Mesendoderm (in vitro differentiated cells): ENCODE results near the gene GTF2I.
A peak's percentile ranks its signal among the peaks of the same experiment; 100 is the strongest.

Experiments used
- DNase-seq: peaks from one replicate; pipeline ENCODE4 v3.0.0; 2013
- H2AK5ac ChIP-seq: 2 replicates; pipeline ENCODE4 v1.6.1; 2013; ENCODE audit warnings: low read length, inconsistent platforms
- H2BK120ac ChIP-seq: 2 replicates; pipeline ENCODE4 v1.6.1; 2013; ENCODE audit warnings: low read depth, mild to moderate bottlenecking, low read length, moderate library complexity, mixed read lengths
- H2BK15ac ChIP-seq: replicated peaks from 2 replicates; pipeline ENCODE4 v1.6.1; 2013; ENCODE audit warnings: low read depth, mild to moderate bottlenecking, moderate library complexity
- H2BK5ac ChIP-seq: 2 replicates; pipeline ENCODE4 v1.6.1; 2013; ENCODE audit warnings: low read length, inconsistent platforms
- H3K18ac ChIP-seq: 2 replicates; pipeline ENCODE4 v1.6.1; 2013; ENCODE audit warnings: mild to moderate bottlenecking, low read length, mixed read lengths
- H3K23ac ChIP-seq: one replicate; pipeline ENCODE4 v1.6.1; 2013; ENCODE audit warnings: low read length
- H3K27ac ChIP-seq: 2 replicates; pipeline ENCODE4 v1.5.1; 2013; ENCODE audit warnings: low read depth, mild to moderate bottlenecking, inconsistent platforms, low read length, moderate library complexity
- H3K27me3 ChIP-seq: 2 replicates; pipeline ENCODE4 v1.6.1; 2013; ENCODE audit warnings: low read length, control low read depth, mild to moderate bottlenecking, inconsistent platforms; ENCODE audit not compliant: insufficient read depth, poor library complexity
- H3K36me3 ChIP-seq: 2 replicates; pipeline ENCODE4 v1.6.1; 2013; ENCODE audit warnings: low read length, inconsistent platforms; ENCODE audit not compliant: control insufficient read depth, insufficient read depth
- H3K4ac ChIP-seq: one replicate; pipeline ENCODE4 v1.6.1; 2013; ENCODE audit warnings: low read depth, mild to moderate bottlenecking, low read length, moderate library complexity
- H3K4me1 ChIP-seq: 2 replicates; pipeline ENCODE4 v1.6.1; 2013; ENCODE audit warnings: low read depth, low read length, inconsistent platforms; ENCODE audit not compliant: control insufficient read depth
- H3K4me2 ChIP-seq: 2 replicates; pipeline ENCODE4 v1.6.1; 2013; ENCODE audit warnings: low read length
- H3K4me3 ChIP-seq: 2 replicates; pipeline ENCODE4 v1.5.1; 2013; ENCODE audit warnings: mild to moderate bottlenecking, low read length
- H3K56ac ChIP-seq: one replicate; pipeline ENCODE4 v1.6.1; 2013; ENCODE audit warnings: low read length
- H3K79me1 ChIP-seq: 2 replicates; pipeline ENCODE4 v1.6.1; 2013; ENCODE audit warnings: low read length, inconsistent platforms
- H3K79me2 ChIP-seq: 2 replicates; pipeline ENCODE4 v1.6.1; 2013; ENCODE audit warnings: mild to moderate bottlenecking, low read length; ENCODE audit not compliant: control insufficient read depth, insufficient read depth
- H3K9ac ChIP-seq: 2 replicates; pipeline ENCODE4 v1.6.1; 2013; ENCODE audit warnings: low read length, inconsistent platforms
- H4K5ac ChIP-seq: one replicate; pipeline ENCODE4 v1.6.1; 2013; ENCODE audit warnings: low read length
- H4K8ac ChIP-seq: one replicate; pipeline ENCODE4 v1.6.1; 2013; ENCODE audit warnings: low read depth, mild to moderate bottlenecking, control low read depth, low read length, moderate library complexity
- WGBS: extraction: QIAGEN DNeasy Blood & Tissue Kit; methylation state at CpG from one replicate; pipeline ENCODE4 v1.1.7; 2013; ENCODE audit warnings: low lambda C conversion rate, missing lambda C conversion rate; ENCODE audit not compliant: insufficient coverage; ENCODE audit errors: extremely low coverage; 5-methylcytosine and 5-hydroxymethylcytosine counted together

The GTF2I gene

GRCh38 chr7:74709880-74710671, 52.6 kb downstream of the GTF2I start:
- Histone ChIP-seq H3K4ac (no peak overlapping the region), H3K79me2 (no peaks in the 10 kb centered on the region), H3K27me3 (no peaks in the 10 kb centered on the region), H3K4me2 (no peak overlapping the region), H3K18ac (no peak overlapping the region), H3K4me1 (no peaks in the 10 kb centered on the region), H3K4me3 (no peak overlapping the region), H2AK5ac (no peak overlapping the region), H4K8ac (no peak overlapping the region), H2BK5ac (no peak overlapping the region), H2BK120ac (no peak overlapping the region), H3K9ac (no peak overlapping the region), H2BK15ac (no peak overlapping the region), H4K5ac (no peak overlapping the region), H3K36me3 (peaks cover 10% of the 10 kb centered on the region), H3K27ac (no peak overlapping the region), H3K23ac (no peak overlapping the region), H3K79me1 (peaks cover 1% of the 10 kb centered on the region), H3K56ac (no peak overlapping the region)
- peak; percentile 22 for DNase-seq
- WGBS = no CpG with 5 or more reads among the region's 10 CpGs

DNA sequence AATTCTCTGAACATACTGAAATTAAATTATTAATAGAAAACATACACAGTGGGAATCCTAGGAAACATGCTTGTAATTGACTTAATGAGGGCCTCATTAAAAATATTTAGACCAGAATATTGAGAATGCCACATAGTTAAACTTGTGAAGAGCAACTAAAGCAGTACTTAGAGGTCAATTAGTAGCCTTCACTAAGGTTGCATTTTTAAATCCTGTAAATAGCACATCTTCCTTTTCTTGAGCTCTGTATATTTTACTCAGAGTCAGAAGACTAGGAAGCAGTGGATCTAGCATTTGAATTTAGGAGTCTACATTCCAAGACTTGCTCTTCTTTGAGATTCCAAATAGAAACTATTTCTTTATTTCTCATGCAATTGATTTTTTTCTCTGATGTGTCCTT, 56.0 kb downstream of the GTF2I start:
- Histone ChIP-seq H3K4me3 (no peak overlapping the region), H2BK5ac (no peak overlapping the region), H4K8ac (no peak overlapping the region), H2BK120ac (no peak overlapping the region), H3K4ac (no peak overlapping the region), H2BK15ac (no peak overlapping the region), H3K79me2 (no peaks in the 10 kb centered on the region), H3K27me3 (no peaks in the 10 kb centered on the region), H3K9ac (no peak overlapping the region), H3K4me2 (no peak overlapping the region), H3K23ac (no peak overlapping the region), H2AK5ac (no peak overlapping the region), H3K56ac (no peak overlapping the region), H3K27ac (no peak overlapping the region), H3K36me3 (peaks cover 8% of the 10 kb centered on the region), H4K5ac (no peak overlapping the region), H3K4me1 (no peaks in the 10 kb centered on the region), H3K79me1 (peaks cover 2% of the 10 kb centered on the region), H3K18ac (no peak overlapping the region)
- no peak for DNase-seq

GRCh38 chr7:74717889-74718288, 60.4 kb downstream of the GTF2I start:
- Histone ChIP-seq H3K18ac (no peak overlapping the region), H3K27ac (no peak overlapping the region), H3K79me2 (no peaks in the 10 kb centered on the region), H3K4me1 (no peaks in the 10 kb centered on the region), H4K5ac (no peak overlapping the region), H3K23ac (no peak overlapping the region), H2AK5ac (no peak overlapping the region), H2BK5ac (no peak overlapping the region), H3K27me3 (no peaks in the 10 kb centered on the region), H3K4me2 (no peak overlapping the region), H3K4me3 (no peak overlapping the region), H2BK120ac (no peak overlapping the region), H3K79me1 (peaks cover 3% of the 10 kb centered on the region), H2BK15ac (no peak overlapping the region), H3K4ac (no peak overlapping the region), H4K8ac (no peak overlapping the region), H3K9ac (no peak overlapping the region), H3K36me3 (peaks cover 7% of the 10 kb centered on the region), H3K56ac (no peak overlapping the region)
- WGBS = no CpG with 5 or more reads among the region's 9 CpGs
- DNase-seq = no peak

GRCh38 chr7:74718336-74718735, 60.8 kb downstream of the GTF2I start:
- no peak overlapping the region for H3K9ac ChIP-seq
- H3K4me2 ChIP-seq = no peak overlapping the region
- no peak overlapping the region for H2BK120ac ChIP-seq
- H3K36me3 ChIP-seq = peaks cover 7% of the 10 kb centered on the region
- no peak overlapping the region for H2BK5ac ChIP-seq
- H3K4me1 ChIP-seq = no peaks in the 10 kb centered on the region
- no peak overlapping the region for H2AK5ac ChIP-seq
- no peak overlapping the region for H4K8ac ChIP-seq
- no peaks in the 10 kb centered on the region for H3K27me3 ChIP-seq
- no peak overlapping the region for H3K56ac ChIP-seq
- no peak for DNase-seq
- H3K79me2 ChIP-seq = no peaks in the 10 kb centered on the region
- H3K79me1 ChIP-seq = peaks cover 3% of the 10 kb centered on the region
- H3K18ac ChIP-seq = no peak overlapping the region
- no peak overlapping the region for H3K4ac ChIP-seq
- H3K27ac ChIP-seq = no peak overlapping the region
- no peak overlapping the region for H3K4me3 ChIP-seq
- H2BK15ac ChIP-seq = no peak overlapping the region
- no CpG with 5 or more reads among the region's 1 CpG for WGBS
- no peak overlapping the region for H4K5ac ChIP-seq
- H3K23ac ChIP-seq = no peak overlapping the region

DNA sequence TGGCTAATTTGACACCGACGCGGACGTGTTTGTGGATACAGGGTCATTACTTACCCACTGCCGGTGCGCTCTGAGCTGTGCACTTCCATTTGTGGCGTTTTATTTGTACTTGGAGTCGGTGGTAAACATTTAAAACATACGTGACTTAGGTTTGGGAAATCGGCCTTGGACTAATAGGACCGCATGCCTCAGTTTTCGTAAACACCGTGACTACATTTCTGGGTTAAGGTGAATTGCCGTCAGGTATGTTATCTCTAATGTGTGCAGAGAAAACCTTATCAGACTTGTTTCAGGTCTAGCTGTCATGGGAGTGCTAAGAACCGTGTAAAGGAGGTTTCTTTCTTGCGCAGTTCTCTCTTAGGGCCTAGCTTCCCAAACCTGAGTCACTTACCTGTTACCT, 64.6 kb downstream of the GTF2I start:
- no peak overlapping the region for H2AK5ac ChIP-seq
- no peak overlapping the region for H3K4me3 ChIP-seq
- no peak overlapping the region for H2BK15ac ChIP-seq
- no peak overlapping the region for H3K4ac ChIP-seq
- no peaks in the 10 kb centered on the region for H3K79me2 ChIP-seq
- H3K79me1 ChIP-seq = peaks cover 5% of the 10 kb centered on the region
- no peak overlapping the region for H3K23ac ChIP-seq
- no peak overlapping the region for H2BK120ac ChIP-seq
- no CpG with 5 or more reads among the region's 16 CpGs for WGBS
- H3K27me3 ChIP-seq = no peaks in the 10 kb centered on the region
- H3K27ac ChIP-seq = no peak overlapping the region
- H3K36me3 ChIP-seq = peaks cover 9% of the 10 kb centered on the region
- H4K5ac ChIP-seq = no peak overlapping the region
- H3K56ac ChIP-seq = no peak overlapping the region
- no peak overlapping the region for H2BK5ac ChIP-seq
- no peaks in the 10 kb centered on the region for H3K4me1 ChIP-seq
- H3K9ac ChIP-seq = no peak overlapping the region
- no peak overlapping the region for H3K4me2 ChIP-seq
- H3K18ac ChIP-seq = no peak overlapping the region
- H4K8ac ChIP-seq = no peak overlapping the region
- no peak for DNase-seq

GRCh38 chr7:74725840-74726239, 68.3 kb downstream of the GTF2I start:
- Histone ChIP-seq H3K9ac (no peak overlapping the region), H2AK5ac (no peak overlapping the region), H3K4me2 (no peak overlapping the region), H2BK15ac (no peak overlapping the region), H3K56ac (no peak overlapping the region), H4K5ac (no peak overlapping the region), H3K4me1 (no peaks in the 10 kb centered on the region), H3K4me3 (no peak overlapping the region), H3K27me3 (no peaks in the 10 kb centered on the region), H2BK120ac (no peak overlapping the region), H3K79me1 (peaks cover 5% of the 10 kb centered on the region), H3K79me2 (no peaks in the 10 kb centered on the region), H3K4ac (no peak overlapping the region), H2BK5ac (no peak overlapping the region), H3K27ac (no peak overlapping the region), H3K23ac (no peak overlapping the region), H3K18ac (no peak overlapping the region), H3K36me3 (peaks cover 7% of the 10 kb centered on the region), H4K8ac (no peak overlapping the region)
- DNase-seq = no peak
- WGBS = no CpG with 5 or more reads among the region's 1 CpG
